H9 (cell line): ENCODE measurements around the gene FASTK. TPM values are rescaled to one million over a fixed set of nuclear protein-coding genes. Genes with fewer than 3 reads are reported as not detected.

Experiments used
- DNase-seq: peaks from one replicate; pipeline ENCODE4 v3.0.0-alpha.2; 2017
- H2AFZ ChIP-seq: one replicate; pipeline ENCODE4 v1.6.1; 2013; ENCODE audit warnings: mild to moderate bottlenecking, low read length, control low read depth, moderate library complexity
- H2AK5ac ChIP-seq: 2 replicates; pipeline ENCODE4 v1.6.1; 2013; ENCODE audit warnings: low read length, control low read depth, mixed read lengths; ENCODE audit not compliant: insufficient read length
- H2BK120ac ChIP-seq: one replicate; pipeline ENCODE4 v1.6.1; 2013; ENCODE audit warnings: low read depth, mild to moderate bottlenecking, low read length, control low read depth, inconsistent platforms; ENCODE audit not compliant: poor library complexity, severe bottlenecking
- H2BK12ac ChIP-seq: 2 replicates; pipeline ENCODE4 v1.6.1; 2013; ENCODE audit warnings: low read length, control low read depth, mixed read lengths, low read depth; ENCODE audit not compliant: insufficient read length
- H2BK15ac ChIP-seq: 2 replicates; pipeline ENCODE4 v1.6.1; 2013; ENCODE audit warnings: low read depth, low read length, control low read depth
- H2BK20ac ChIP-seq: one replicate; pipeline ENCODE4 v1.6.1; 2013; ENCODE audit warnings: low read depth, mild to moderate bottlenecking, low read length, control low read depth, inconsistent platforms; ENCODE audit not compliant: poor library complexity, severe bottlenecking
- H2BK5ac ChIP-seq: 2 replicates; pipeline ENCODE4 v1.6.1; 2013; ENCODE audit warnings: low read length, control low read depth, mixed read lengths; ENCODE audit not compliant: insufficient read length
- H3K14ac ChIP-seq: 2 replicates; pipeline ENCODE4 v1.6.1; 2013; ENCODE audit warnings: low read length, control low read depth; ENCODE audit not compliant: insufficient read depth
- H3K18ac ChIP-seq: 2 replicates; pipeline ENCODE4 v1.6.1; 2013; ENCODE audit warnings: low read depth, mild to moderate bottlenecking, mixed read lengths, low read length, control low read depth; ENCODE audit not compliant: insufficient read length
- H3K23ac ChIP-seq: 2 replicates; pipeline ENCODE4 v1.6.1; 2013; ENCODE audit warnings: low read length, control low read depth, mixed read lengths, low read depth; ENCODE audit not compliant: insufficient read length
- H3K23me2 ChIP-seq: 2 replicates; pipeline ENCODE4 v1.6.1; 2013; ENCODE audit warnings: low read depth, mild to moderate bottlenecking, mixed read lengths, low read length, control low read depth; ENCODE audit not compliant: insufficient read length, poor library complexity, severe bottlenecking
- H3K27ac ChIP-seq: 2 replicates; pipeline ENCODE4 v1.5.1; 2013; ENCODE audit warnings: low read length, control low read depth, mixed read lengths, low read depth; ENCODE audit not compliant: insufficient read length
- H3K27me3 ChIP-seq: 2 replicates; pipeline ENCODE4 v1.6.1; 2013; ENCODE audit warnings: low read length, control low read depth, inconsistent platforms; ENCODE audit not compliant: insufficient read depth
- H3K4ac ChIP-seq: 2 replicates; pipeline ENCODE4 v1.6.1; 2013; ENCODE audit warnings: low read depth, mild to moderate bottlenecking, control low read depth, inconsistent platforms, low read length, moderate library complexity
- H3K4me1 ChIP-seq: 2 replicates; pipeline ENCODE4 v1.6.1; 2013; ENCODE audit warnings: low read length, control low read depth, inconsistent platforms; ENCODE audit not compliant: insufficient read depth
- H3K4me2 ChIP-seq: 2 replicates; pipeline ENCODE4 v1.6.1; 2013; ENCODE audit warnings: low read length, control low read depth, mixed read lengths; ENCODE audit not compliant: insufficient read length, insufficient read depth
- H3K56ac ChIP-seq: 2 replicates; pipeline ENCODE4 v1.6.1; 2013; ENCODE audit warnings: low read depth, mild to moderate bottlenecking, mixed read lengths, low read length, control low read depth; ENCODE audit not compliant: insufficient read length
- H3K79me1 ChIP-seq: 2 replicates; pipeline ENCODE4 v1.6.1; 2013; ENCODE audit warnings: low read depth, mild to moderate bottlenecking, moderate library complexity, low read length, control low read depth, inconsistent platforms; ENCODE audit not compliant: insufficient read depth, poor library complexity, severe bottlenecking
- H3K79me2 ChIP-seq: 2 replicates; pipeline ENCODE4 v1.6.1; 2013; ENCODE audit warnings: low read length, control low read depth, inconsistent platforms; ENCODE audit not compliant: insufficient read depth
- H3K9ac ChIP-seq: 2 replicates; pipeline ENCODE4 v1.6.1; 2013; ENCODE audit warnings: low read length, control low read depth, mixed read lengths; ENCODE audit not compliant: insufficient read length; ENCODE audit errors: extremely low read depth
- H3K9me3 ChIP-seq: one replicate; pipeline ENCODE4 v1.6.1; 2013; ENCODE audit warnings: low read depth, low read length, inconsistent platforms; ENCODE audit not compliant: control insufficient read depth
- H3T11ph ChIP-seq: one replicate; pipeline ENCODE4 v1.6.1; 2013; ENCODE audit warnings: mild to moderate bottlenecking, low read length, control low read depth, inconsistent platforms
- H4K20me1 ChIP-seq: one replicate; pipeline ENCODE4 v1.6.1; 2013; ENCODE audit not compliant: control insufficient read depth, insufficient read length, insufficient read depth
- H4K5ac ChIP-seq: 2 replicates; pipeline ENCODE4 v1.6.1; 2013; ENCODE audit warnings: low read depth, mild to moderate bottlenecking, mixed read lengths, low read length, control low read depth; ENCODE audit not compliant: insufficient read length
- H4K8ac ChIP-seq: replicated peaks from 2 replicates; pipeline ENCODE4 v1.6.1; 2013; ENCODE audit warnings: low read length, control low read depth, mixed read lengths, low read depth; ENCODE audit not compliant: insufficient read length
- H4K91ac ChIP-seq: 2 replicates; pipeline ENCODE4 v1.6.1; 2013; ENCODE audit warnings: low read depth, mild to moderate bottlenecking, moderate library complexity, mixed read lengths, low read length, control low read depth; ENCODE audit not compliant: insufficient read length
- H3K27ac Mint-ChIP-seq, 3 experiments: 2 replicates in 2 of 3; 3 replicates in 1 of 3; pipeline ENCODE4 v1.8.0; 2020 to 2021; ENCODE audit warnings: mixed read lengths in 3 of 3, mild to moderate bottlenecking in 1 of 3, moderate library complexity in 1 of 3
- H3K27me3 Mint-ChIP-seq: 2 replicates; pipeline ENCODE4 v1.8.0; 2021; ENCODE audit warnings: low read depth, mild to moderate bottlenecking, moderate library complexity, mixed read lengths
- H3K36me3 Mint-ChIP-seq, 3 experiments: 2 replicates in 2 of 3; 3 replicates in 1 of 3; pipeline ENCODE4 v1.8.0; 2020 to 2021; ENCODE audit warnings: low read depth in 3 of 3, mixed read lengths in 3 of 3; ENCODE audit not compliant: insufficient read depth in 1 of 3
- H3K4me1 Mint-ChIP-seq, 2 experiments: 2 replicates each; pipeline ENCODE4 v1.8.0; 2020; ENCODE audit warnings: mixed read lengths in 2 of 2
- H3K4me3 Mint-ChIP-seq, 2 experiments: 2 replicates in 1 of 2; 3 replicates in 1 of 2; pipeline ENCODE4 v1.8.0; 2020 to 2021; ENCODE audit warnings: mild to moderate bottlenecking in 2 of 2, mixed read lengths in 2 of 2, moderate library complexity in 1 of 2
- H3K9me3 Mint-ChIP-seq, 2 experiments: 2 replicates in 1 of 2; 3 replicates in 1 of 2; pipeline ENCODE4 v1.8.0; 2020; ENCODE audit warnings: mild to moderate bottlenecking in 2 of 2, mixed read lengths in 2 of 2, moderate library complexity in 1 of 2
- CTCF ChIP-seq: fragments of 200-600 bp; sonication (generic); conservative IDR thresholded peaks from 3 replicates; pipeline ENCODE4 v1.8.0; 2021; ENCODE audit warnings: antibody characterized with exemption, mild to moderate bottlenecking
- WGBS: extraction: QIAGEN DNeasy Blood & Tissue Kit; methylation state at CpG from one replicate; pipeline ENCODE4 v1.1.7; 2013; ENCODE audit warnings: missing lambda C conversion rate, low lambda C conversion rate, mixed read lengths; ENCODE audit not compliant: insufficient read length; ENCODE audit errors: extremely low coverage; 5-methylcytosine and 5-hydroxymethylcytosine counted together
- total RNA-seq: library from RNA; stranded (reverse); gene quantifications from 2 replicates; pipeline ENCODE4 v1.2.1, GENCODE V29; 2021

The FASTK gene
- total RNA-seq, 1 experiment from 2014 or later = 57.8 TPM

GRCh38 chr7:151101621-151102396 lies 21.2 kb upstream of the FASTK start:
- no peak for TF ChIP-seq CTCF
- H2BK12ac ChIP-seq = no peak overlapping the region
- no peaks in the 10 kb centered on the region for H3K9me3 ChIP-seq
- no peak overlapping the region for H2AK5ac ChIP-seq
- no peak overlapping the region for H4K5ac ChIP-seq
- H3K9ac ChIP-seq = no peak overlapping the region
- peaks cover 13% of the 10 kb centered on the region for H3K4me1 ChIP-seq
- no peaks in the 10 kb centered on the region for H3K27me3 ChIP-seq
- Mint-ChIP-seq H3K27me3 (no peaks in the 10 kb centered on the region; the same call in 1 of the 2 replicates), H3K9me3 (no peaks in the 10 kb centered on the region), H3K4me3 (no peak overlapping the region), H3K4me1 (peaks cover 25 to 39% of the 10 kb centered on the region in 2 experiments), H3K36me3 (peaks cover 0 to 15% (median 7%) of the 10 kb centered on the region in 3 experiments; a peak in 6 of 7 replicates), H3K27ac (peak overlapping the region in 1 of 3 experiments; percentile 79; a peak in 2 of 7 replicates)
- H2BK5ac ChIP-seq = no peak overlapping the region
- no peak overlapping the region for H2BK20ac ChIP-seq
- H4K91ac ChIP-seq = no peak overlapping the region
- no peak overlapping the region for H3K27ac ChIP-seq
- no peak overlapping the region for H3K18ac ChIP-seq
- H3K4me2 ChIP-seq = no peak overlapping the region
- H3K23ac ChIP-seq = no peak overlapping the region
- peaks cover 3% of the 10 kb centered on the region for H3K23me2 ChIP-seq
- WGBS = no CpG with 5 or more reads among the region's 24 CpGs
- no peaks in the 10 kb centered on the region for H4K20me1 ChIP-seq
- H3K79me1 ChIP-seq = peaks cover 4% of the 10 kb centered on the region
- H2AFZ ChIP-seq = no peak overlapping the region
- H3K79me2 ChIP-seq = peaks cover 5% of the 10 kb centered on the region; the same call in 1 of the 2 replicates
- H2BK15ac ChIP-seq = no peak overlapping the region
- H3T11ph ChIP-seq = no peak overlapping the region
- H2BK120ac ChIP-seq = no peak overlapping the region
- DNase-seq = no peak
- no peak overlapping the region for H4K8ac ChIP-seq
- H3K14ac ChIP-seq = no peak overlapping the region
- no peak overlapping the region for H3K56ac ChIP-seq
- no peak overlapping the region for H3K4ac ChIP-seq
